RPMI8226 (cell line): ENCODE data around the gene GNRHR.

Experiments used
- DNase-seq: peaks from one replicate; pipeline ENCODE4 v3.0.0-alpha.2; 2015

GNRHR gene

DNA sequence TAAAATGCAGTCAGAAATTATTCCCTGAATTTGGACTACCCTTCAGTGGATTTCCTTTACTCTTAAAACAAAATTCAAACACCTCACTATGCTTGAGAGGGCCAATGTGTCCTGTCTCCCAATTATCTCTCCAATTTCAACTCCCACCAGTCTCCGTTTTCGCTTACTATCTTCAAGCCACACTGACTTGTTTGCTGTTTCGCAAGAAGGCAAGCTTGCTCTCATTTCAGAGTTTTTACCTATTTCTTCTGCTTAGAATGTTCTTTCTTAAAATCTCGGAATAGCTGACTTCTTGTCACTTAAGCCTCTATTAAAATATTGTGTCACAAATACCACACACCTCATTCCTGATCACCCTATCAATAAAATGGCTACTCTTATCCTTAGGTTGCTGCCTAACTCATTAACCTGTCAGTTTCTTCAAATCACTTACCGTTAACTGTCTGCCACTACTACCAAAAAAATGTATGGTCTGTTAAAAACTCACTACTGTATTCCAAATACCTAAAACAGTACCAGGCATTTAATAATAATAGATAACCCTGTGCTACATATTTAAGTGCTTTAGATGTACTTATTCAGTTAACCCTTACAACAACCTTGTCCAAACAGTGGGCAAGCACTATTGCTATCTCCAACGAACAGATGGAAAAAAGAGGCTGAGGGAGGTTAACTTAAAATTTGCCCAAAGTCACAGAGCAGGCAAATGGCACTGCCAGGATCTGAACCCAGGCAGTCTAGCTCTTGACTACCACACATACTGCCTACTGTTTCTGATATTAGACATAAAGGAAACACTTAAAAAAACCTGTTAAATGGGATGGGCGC lies 56.1 kb downstream of the GNRHR start:
- no peak for DNase-seq

DNA sequence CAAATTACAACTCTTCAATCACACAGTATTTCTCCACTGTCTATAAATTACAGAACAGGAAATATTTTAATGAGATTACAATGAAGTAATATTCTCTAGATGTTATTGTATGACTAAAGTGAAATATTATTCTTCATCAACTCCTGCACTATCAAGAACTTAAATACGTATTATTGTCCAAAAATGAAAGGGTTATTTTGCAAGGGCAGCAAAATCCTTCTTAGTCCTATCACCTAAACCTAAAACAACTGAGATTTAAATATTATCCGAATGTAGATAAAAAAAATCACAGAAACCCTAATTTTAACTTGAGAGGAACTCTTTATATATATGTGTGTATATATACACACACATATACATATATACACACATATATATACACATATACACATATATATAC lies 58.1 kb downstream of the GNRHR start:
- no peak for DNase-seq

DNA sequence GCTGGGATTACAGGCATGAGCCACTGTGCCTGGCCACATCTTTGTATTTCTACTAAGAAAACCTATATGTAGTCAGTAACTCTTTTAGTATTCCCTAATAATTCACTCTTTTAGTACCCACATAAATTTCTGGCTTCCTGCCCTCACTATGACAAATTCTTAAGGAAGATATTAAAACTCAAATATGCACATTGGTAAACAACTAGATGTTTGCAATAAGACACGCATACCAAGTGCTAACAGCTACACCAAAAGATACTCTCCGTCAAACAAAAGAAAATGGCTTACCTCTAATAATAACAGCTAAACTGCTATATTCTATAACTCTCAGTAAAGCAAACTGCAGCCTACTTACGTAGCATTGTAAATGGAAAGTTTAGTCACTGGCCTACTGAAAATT lies 59.5 kb downstream of the GNRHR start:
- DNase-seq, result no peak

- DNase-seq, result no peak
These were observed 62.9 kb downstream of the GNRHR start for GRCh38 chr4:67691328-67691727.
